Kidney epithelial cell (primary cell): ENCODE results near the gene RNASE13. TPM values are rescaled to one million over a fixed set of nuclear protein-coding genes. Genes with fewer than 3 reads are reported as not detected.

ENCODE experiments used
- DNase-seq: peaks from one replicate; pipeline ENCODE4 v3.0.0-alpha.2; 2010; ENCODE audit warnings: low read depth
- H3K27me3 ChIP-seq: 2 replicates; pipeline ENCODE4 v1.6.0; 2011; ENCODE audit warnings: low read length; ENCODE audit not compliant: control insufficient read depth, insufficient read depth
- H3K36me3 ChIP-seq: 2 replicates; pipeline ENCODE4 v1.5.1; 2011; ENCODE audit warnings: low read length; ENCODE audit not compliant: control insufficient read depth, insufficient read depth
- H3K4me3 ChIP-seq: 2 replicates; pipeline ENCODE4 v1.5.1; 2011; ENCODE audit warnings: low read depth, mild to moderate bottlenecking, control low read depth, low read length
- CTCF ChIP-seq: IDR thresholded peaks from 2 replicates; pipeline ENCODE4 v1.5.1; 2011; ENCODE audit warnings: mild to moderate bottlenecking, moderate library complexity, low read length, control low read depth, inconsistent platforms; ENCODE audit not compliant: insufficient read depth, poor library complexity, severe bottlenecking
- total RNA-seq: library from RNA; depleted of rRNA; stranded (reverse); fragments of >200 nt; gene quantifications from 2 replicates; pipeline ENCODE4 v1.2.3, GENCODE V29; 2015

The RNASE13 gene
- total RNA-seq, 1 donor from 2014 or later, result not detected

- no peak for DNase-seq
- Histone ChIP-seq H3K27me3 (peaks cover 2% of the 10 kb centered on the region), H3K36me3 (no peaks in the 10 kb centered on the region), H3K4me3 (no peak overlapping the region)
- no peak for TF ChIP-seq CTCF
Observed at GRCh38 chr14:21037156-21037555, 2.5 kb upstream of the RNASE13 start.

DNA sequence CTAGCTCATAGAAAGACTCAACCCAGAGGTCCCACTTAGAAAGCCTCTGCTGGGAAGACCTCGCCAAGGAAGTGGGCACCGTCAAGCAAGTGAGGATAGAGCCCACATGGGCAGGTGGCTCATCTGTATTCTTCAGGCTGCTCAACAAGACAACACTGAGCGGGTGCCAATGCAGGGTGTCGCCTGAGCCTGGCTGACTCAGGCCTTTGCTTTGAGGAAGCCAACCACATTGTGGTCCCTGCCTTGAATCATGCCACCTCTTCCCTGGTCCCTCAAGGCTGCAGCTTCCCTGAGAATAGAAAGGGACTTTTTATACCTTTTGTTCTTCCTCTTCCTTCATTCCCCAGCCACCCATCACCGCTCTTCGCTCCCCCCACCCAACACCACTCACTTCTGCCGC, 2.1 kb upstream of the RNASE13 start:
- DNase-seq, result no peak
- no peak for TF ChIP-seq CTCF
- H3K4me3 ChIP-seq, result no peak overlapping the region
- no peaks in the 10 kb centered on the region for H3K36me3 ChIP-seq
- H3K27me3 ChIP-seq, result peaks cover 5% of the 10 kb centered on the region

- H3K36me3 ChIP-seq, result no peaks in the 10 kb centered on the region
- H3K4me3 ChIP-seq, result no peak overlapping the region
- peaks cover 8% of the 10 kb centered on the region for H3K27me3 ChIP-seq
- TF ChIP-seq CTCF, result no peak
- no peak for DNase-seq
Observed at GRCh38 chr14:21033133-21033698, 1.4 kb downstream of the RNASE13 start.

DNA sequence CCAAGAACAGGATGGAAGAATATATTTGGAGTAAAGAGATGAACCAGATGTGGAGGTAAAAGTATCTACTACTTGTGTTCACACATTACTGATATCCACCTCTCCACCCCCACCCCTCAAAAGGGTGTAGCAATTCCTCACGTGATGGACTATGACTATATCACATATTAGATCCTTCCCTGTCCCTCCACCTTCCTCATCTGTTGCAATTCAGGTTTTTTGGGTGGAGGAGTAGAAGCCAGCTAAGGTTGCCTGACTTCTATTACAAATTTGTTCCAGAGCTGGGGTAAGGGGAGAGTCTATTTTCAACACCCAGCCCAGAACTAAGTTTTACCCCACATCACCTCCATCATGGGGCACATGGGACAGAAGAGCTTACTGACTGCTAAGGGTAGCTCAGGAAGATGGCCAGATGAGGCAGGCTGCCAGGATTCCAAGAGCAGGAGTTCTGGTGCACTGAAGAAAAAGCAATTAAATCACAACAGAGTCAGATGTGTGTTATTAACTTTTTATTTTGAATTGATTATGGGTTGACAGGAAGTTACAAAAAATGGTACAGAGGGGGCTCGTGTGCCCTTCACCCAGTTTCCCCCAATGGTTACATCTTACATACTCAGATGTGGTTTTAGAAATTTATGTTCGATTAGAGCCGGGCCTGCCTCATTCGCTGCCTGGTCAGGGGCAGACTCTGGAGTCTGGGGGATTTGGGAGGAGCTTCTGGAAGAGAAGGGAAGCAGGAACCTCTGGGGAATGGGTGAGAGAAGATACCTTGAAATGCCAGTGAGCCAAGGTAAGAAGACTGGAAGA, 2.1 kb downstream of the RNASE13 start:
- TF ChIP-seq CTCF, result no peak
- Histone ChIP-seq H3K4me3 (no peak overlapping the region), H3K27me3 (peaks cover 8% of the 10 kb centered on the region)

DNA sequence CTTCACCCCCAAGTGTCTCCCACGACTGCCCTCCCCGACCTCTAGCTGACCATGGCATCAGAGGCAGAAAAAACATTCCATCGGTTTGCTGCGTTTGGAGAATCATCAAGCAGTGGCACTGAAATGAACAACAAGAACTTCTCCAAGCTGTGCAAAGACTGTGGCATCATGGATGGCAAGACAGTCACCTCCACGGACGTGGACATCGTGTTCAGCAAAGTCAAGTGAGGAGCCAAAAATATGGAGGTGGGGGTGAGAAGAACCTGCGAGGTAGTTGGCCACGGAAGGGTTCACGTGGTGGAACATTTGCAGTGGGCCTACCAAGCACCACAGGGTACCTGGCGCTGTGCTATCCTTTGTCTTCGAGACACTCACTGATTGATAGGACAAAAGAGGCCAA, 4.1 kb downstream of the RNASE13 start:
- Histone ChIP-seq H3K36me3 (no peaks in the 10 kb centered on the region), H3K27me3 (peaks cover 12% of the 10 kb centered on the region), H3K4me3 (no peak overlapping the region)
- TF ChIP-seq CTCF, result no peak
- DNase-seq, result no peak

More for the DNA sequence above, 2.1 kb downstream of the RNASE13 start:
- no peak for DNase-seq
- no peaks in the 10 kb centered on the region for H3K36me3 ChIP-seq
